Activated effector memory CD4-positive, alpha-beta T cell treated with Interleukin-2 at 50 U/mL for 16 hours (primary cell): ENCODE results near the gene VCP.
A peak's percentile ranks its signal among the peaks of the same experiment; 100 is the strongest.
"Not testable (repeated sequence)": the region's sequence is repeated elsewhere in the genome, so short reads cannot be mapped to it uniquely, and the experiment has no call there.

Experiments
- DNase-seq: peaks from one replicate; pipeline ENCODE4 v3.0.0-alpha.2; 2020

VCP gene

GRCh38 chr9:35057271-35057620 is 15.2 kb downstream of the VCP start:
- DNase-seq, result no peak

DNA sequence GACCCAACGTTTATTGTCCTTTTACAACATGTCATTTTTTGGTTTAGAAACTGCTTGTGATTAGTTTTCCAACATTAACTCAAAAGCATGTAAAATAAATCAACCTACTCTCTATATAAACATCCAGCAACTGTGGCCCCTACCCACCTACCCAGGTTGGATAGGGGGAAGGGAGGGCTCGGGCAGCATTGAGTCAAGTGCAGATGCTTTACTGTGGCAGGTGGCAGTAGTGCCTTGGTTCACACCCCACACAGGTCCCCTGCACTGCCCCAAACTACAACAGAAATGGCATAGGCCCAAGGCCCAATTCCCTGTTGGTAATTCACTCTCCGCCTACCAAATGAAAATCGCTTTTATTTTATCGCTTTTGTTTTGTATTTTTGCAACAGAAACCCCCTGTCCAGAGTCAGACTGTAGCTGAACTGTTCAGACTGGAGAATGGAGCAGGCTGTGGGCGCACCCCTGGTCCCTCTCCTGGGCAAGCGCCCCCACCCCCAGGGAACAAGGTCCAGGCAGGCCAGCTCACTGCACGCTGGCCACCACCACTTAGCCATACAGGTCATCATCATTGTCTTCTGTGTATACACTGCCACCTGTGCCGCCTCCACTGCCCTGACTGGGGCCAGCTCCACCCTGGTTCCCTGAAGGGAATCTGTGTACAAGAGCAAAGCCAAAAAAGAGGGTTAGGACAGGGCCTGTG is 15.7 kb downstream of the VCP start:
- DNase-seq, result no peak

GRCh38 chr9:35054871-35055644 is 17.4 kb downstream of the VCP start:
- no peak for DNase-seq

DNA sequence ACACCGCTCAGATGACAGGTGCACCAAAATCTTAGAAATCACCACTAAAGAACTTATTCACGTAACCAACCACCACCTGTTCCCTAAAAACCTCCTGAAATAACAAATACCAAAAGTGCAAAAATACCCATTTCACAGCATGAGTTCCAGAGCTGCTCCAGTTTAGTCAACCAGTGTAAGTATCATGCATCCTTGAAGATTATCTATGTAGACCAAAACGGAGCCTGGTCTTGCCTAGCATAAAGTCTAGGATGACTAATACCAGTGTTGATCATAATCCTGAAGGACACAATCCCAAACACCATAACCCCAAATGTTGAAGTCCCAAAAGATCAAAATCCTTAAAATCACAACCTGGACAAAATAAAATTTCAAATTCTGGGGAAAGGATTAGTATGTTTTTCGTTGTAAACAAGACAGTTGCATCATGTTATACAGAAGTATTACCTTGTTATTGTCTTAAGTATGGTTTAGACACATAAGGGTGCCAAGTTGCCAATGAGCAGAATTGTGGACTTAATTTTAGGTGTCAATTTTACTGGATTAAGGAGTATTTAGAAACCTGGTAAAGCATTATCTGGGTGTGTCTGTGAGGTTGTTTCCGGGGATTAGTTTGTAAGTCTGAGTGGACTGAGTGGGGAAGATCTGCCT is 18.1 kb downstream of the VCP start:
- DNase-seq, result no peak

GRCh38 chr9:35051069-35051967 is 21.1 kb downstream of the VCP start:
- no peak for DNase-seq

GRCh38 chr9:35048511-35048910 is 23.9 kb downstream of the VCP start:
- no peak for DNase-seq

- no peak for DNase-seq
Observed at GRCh38 chr9:35044071-35044470, 28.4 kb downstream of the VCP start.

DNA sequence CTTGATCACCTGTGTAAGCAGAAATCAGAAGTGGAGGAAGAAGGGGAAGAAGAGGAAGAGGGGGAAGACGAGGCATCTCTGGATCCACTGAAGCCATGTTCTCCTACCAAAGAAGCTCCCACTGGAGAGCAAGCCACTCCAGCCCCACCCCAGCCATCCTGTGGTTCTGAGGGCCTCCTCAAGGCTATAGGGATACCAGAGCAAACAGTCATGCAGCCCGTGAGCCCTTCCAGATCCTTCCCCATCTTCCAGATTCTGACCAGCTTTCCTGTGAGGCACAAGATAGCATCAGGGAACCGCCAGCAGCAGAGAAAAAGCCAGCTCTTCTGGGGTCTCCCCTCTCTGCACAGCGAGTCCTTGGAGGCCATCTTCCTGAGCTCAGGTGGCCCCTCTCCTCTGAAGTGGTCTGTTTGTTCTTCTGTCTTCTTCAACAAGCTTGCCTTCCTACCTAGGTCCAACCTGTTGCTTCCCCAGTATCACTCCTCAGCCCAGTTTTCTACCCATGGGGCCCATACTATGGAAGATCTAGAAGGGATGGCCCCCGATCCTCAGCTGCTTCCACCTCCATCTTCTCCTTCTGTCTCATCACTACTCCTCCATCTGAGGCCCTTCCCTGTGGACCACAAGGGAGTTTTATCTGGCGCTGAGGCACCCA is 29.4 kb downstream of the VCP start:
- DNase-seq, result no peak

- no peak for DNase-seq
Observed at GRCh38 chr9:35042081-35042604, 30.3 kb downstream of the VCP start.

DNA sequence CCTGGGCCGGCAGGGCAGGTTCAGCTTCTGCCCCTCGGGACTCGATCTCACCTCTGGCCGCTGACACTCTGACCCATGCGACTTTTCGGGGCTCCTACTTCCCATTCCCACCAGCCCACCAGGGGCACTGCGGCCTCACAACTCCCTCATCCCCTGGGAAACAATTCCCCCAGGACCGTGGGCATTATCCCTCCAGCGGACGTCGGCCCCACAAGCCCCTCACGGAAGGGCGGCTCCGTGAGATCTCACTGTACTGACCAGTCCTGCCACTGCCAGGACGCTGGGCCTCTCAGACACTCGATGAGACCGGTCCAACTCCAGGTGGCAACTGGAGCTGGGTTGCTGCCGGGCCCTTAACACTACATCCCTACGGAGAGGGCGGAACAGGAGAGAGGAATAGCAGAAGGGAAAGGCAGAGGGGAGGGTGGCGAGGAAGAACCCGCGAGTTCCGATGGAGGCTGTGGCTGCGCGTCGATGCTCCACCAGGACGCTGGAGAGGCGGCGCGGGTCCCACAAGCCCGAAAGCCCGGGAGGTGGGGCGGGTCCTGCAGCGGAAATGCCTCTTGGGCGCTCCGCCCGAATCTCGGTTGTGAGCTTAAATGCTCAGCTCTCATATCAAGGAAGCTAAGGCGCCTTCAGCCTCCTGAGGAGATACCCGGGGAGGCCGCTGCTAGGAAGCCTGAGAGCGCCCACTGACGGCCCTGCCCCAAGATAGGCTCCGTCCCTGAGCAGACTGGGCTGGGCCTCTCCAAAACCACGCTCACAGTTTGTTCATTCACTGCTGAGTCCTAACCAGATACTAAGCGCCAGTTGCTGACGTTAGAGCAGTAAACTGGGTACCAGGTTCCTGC is 36.3 kb downstream of the VCP start:
- DNase-seq, result peak; percentile 44

GRCh38 chr9:35033101-35033500 is 39.3 kb downstream of the VCP start:
- DNase-seq, result no peak

DNA sequence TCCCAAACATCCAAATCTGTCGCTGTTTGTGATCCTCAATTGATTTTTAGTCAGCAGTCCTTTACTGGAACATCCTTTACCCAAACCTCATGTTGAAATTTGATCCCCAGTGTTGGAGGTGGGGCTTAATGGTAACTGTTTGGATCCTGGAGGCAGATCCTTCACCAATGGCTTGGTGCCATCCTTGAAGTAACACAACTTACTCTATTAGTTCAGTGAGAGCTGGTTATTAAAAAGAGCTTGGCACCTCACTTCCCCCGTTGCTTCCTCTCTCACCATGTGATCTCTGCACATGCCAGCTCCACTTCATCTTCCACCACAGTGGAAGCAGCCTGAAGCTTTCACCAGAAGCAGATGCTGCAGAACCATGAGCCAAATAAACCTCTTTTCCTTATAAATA is 42.6 kb downstream of the VCP start:
- no peak for DNase-seq

GRCh38 chr9:35029241-35029640 is 43.2 kb downstream of the VCP start:
- DNase-seq, result no peak

- no peak for DNase-seq
Observed at GRCh38 chr9:35028341-35028740, 44.1 kb downstream of the VCP start.

DNA sequence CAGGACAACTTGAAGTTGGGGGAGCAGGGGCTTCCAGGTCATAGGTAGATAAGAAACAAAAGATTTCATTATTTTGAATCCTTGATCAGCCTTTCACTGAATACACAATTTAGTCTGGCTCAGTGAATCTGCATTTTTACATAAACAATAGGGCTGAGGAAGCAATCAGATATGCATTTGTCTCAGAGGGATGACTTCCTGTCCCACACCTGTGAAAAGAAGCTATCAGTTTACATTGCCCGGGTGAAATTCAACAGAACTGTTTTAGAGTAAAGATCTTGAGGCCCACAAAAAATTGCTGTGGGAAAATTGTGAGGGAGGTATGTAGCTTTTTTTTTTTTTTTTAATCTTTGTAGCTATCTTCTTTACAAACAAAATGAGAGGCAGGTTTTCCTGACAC is 44.6 kb downstream of the VCP start:
- DNase-seq, result no peak

DNA sequence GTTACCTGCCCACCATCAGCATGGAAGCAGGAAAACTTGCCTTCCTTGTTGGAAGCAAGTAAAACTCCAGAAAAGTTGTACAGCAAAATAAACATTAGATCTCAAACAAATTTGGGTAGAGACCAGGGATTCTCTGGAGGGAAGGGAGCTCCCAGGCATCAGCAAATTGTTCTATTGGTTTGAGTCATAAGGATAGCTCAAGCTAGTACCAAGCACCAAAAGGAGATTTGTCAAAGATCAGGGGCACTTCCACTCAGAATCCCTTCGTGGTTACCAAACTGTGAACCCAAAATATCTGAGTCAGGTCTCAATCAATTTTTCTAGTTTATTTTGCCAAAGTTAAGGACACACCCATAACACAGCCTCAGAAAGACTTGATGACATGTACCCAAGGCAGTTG is 45.1 kb downstream of the VCP start:
- no peak for DNase-seq

DNA sequence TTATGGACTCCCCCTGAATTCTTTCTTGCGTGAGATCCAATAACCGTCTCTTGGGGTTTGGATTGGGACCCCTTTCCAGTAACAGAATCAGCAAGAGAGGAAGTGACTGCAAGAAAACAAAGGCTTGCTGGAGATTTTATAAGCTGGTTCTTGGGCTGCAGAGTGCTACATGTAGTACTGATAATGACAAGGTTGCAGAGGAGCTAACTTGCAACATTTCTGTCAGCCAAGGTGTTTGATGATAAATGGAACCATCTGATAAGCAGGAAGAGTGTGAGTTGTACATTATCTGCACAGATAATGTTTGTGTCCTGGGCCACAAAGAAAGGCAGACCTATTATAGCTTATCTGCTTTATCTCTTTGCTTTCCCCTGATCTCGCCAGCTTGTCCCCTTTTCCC is 45.8 kb downstream of the VCP start:
- DNase-seq, result no peak

- DNase-seq, result not testable (repeated sequence)
Observed at GRCh38 chr9:35023443-35023842, 49.0 kb downstream of the VCP start.

DNA sequence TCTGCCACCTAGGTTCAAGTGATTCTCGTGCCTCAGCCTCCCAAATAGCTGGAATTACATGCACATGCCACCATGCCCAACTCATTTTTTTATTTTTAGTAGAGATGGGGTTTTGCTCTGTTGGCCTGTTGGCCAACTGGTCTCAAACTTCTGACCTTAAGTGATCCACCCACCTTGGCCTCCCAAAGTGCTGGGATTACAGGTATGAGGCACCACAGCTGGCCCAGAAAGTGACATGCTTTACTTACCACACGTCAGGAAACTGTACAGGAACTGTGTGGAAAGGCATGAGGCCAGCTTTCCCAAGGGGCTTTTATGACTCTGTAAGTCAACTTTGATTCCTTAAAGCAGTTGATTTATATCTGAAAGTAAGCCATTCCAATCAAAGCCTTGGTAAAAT is 57.9 kb downstream of the VCP start:
- no peak for DNase-seq

- DNase-seq, result no peak
Observed at GRCh38 chr9:35010351-35010958, 62.0 kb downstream of the VCP start.
